Measurements from ENCODE around the gene LRSAM1. TPM values are rescaled to one million over a fixed set of nuclear protein-coding genes. Genes with fewer than 3 reads are reported as not detected.

Gene LRSAM1
- total and polyA plus RNA-seq, 9 of the 15 experiments (the other 6 are each of a cell fraction or from before 2014, with no cell fraction given) = 0.07 to 16.2 (median 4.7) TPM

DNA sequence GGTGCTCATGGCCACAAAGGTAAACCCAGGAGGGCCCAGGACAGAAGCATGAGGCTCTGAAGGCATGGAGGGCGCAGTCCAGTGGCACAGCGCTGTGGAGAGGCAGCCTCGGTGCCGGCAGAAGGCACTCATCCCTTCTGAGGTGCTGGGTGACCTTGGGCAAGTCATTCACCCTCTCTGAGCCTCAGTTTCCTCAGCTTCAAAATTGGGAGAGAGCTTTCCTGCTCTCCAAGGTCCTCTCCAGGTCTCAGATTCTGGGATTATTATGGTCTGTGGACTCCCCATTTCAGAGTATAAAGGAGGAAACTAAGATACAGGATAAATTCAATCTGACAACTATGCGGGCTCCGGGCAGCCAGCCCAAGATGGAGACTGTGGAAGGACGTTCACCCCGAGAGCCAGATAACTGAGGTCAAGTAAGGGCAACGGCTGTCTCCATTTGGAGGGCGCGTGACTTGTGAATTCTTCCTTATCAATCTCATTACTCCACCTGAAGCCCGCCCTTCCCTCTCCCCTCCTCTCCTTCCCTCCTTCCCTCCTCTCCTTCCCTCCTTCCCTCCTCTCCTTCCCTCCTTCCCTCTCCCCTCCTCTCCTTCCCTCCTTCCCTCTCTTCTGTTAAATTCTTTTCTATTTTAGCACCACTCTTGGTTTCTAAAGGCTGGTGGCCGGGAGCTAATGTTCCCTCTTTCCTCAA lies 58.1 kb downstream of the LRSAM1 start (continued):
- TF ChIP-seq ZNF408 (CRISPR knock-in tag; IDR thresholded peaks at IDR 0.05; ENCODE audit: low read depth) (no peak), ZC3H11A (IDR thresholded peaks at IDR 0.05; ENCODE audit: low read depth, low read length) (no peak), POLR2AphosphoS5 (IDR thresholded peaks at IDR 0.05; ENCODE audit: control insufficient read depth, insufficient read depth, low read depth, low read length) (no peak), MCM5 (IDR thresholded peaks at IDR 0.05; ENCODE audit: low read depth) (no peak), ESRRB (CRISPR knock-in tag; IDR thresholded peaks at IDR 0.05; ENCODE audit: borderline replicate concordance) (no peak), PURB (CRISPR knock-in tag; IDR thresholded peaks at IDR 0.05; ENCODE audit: low read depth) (no peak), DDX20 (tag; IDR thresholded peaks at IDR 0.05; ENCODE audit: low read depth) (0 out of 2 replicates have a peak, but pooled peaks have one; percentile 51), YY1 (IDR thresholded peaks at IDR 0.05; ENCODE audit: borderline replicate concordance in 1 of 3, control insufficient read depth in 1 of 3, extremely low read depth in 1 of 3, insufficient read depth in 3 of 3, insufficient read length in 1 of 3, insufficient replicate concordance in 2 of 3, low read depth in 1 of 3, low read length in 2 of 3) (peak in 2 of 3 experiments; percentile 29 to 43), SAFB2 (IDR thresholded peaks at IDR 0.05; ENCODE audit: borderline replicate concordance, low read depth, low read length, severe bottlenecking) (no peak), SRSF9 (IDR thresholded peaks at IDR 0.05; ENCODE audit: borderline replicate concordance, low read depth, low read length) (no peak), TAF7 (tag; IDR thresholded peaks at IDR 0.05) (no peak), HDAC6 (IDR thresholded peaks at IDR 0.05; ENCODE audit: low read depth, low read length) (no peak), ZZZ3 (IDR thresholded peaks at IDR 0.05) (no peak), RAD51 (IDR thresholded peaks at IDR 0.05; ENCODE audit: borderline replicate concordance, low read depth) (peak; percentile 46), ZNF232 (CRISPR knock-in tag; IDR thresholded peaks at IDR 0.05) (no peak), HNRNPLL (IDR thresholded peaks at IDR 0.05; ENCODE audit: low read depth, low read length, poor library complexity, severe bottlenecking) (no peak), ZNF785 (CRISPR knock-in tag; IDR thresholded peaks at IDR 0.05) (no peak)
- TF ChIP-seq, protein P1, sequence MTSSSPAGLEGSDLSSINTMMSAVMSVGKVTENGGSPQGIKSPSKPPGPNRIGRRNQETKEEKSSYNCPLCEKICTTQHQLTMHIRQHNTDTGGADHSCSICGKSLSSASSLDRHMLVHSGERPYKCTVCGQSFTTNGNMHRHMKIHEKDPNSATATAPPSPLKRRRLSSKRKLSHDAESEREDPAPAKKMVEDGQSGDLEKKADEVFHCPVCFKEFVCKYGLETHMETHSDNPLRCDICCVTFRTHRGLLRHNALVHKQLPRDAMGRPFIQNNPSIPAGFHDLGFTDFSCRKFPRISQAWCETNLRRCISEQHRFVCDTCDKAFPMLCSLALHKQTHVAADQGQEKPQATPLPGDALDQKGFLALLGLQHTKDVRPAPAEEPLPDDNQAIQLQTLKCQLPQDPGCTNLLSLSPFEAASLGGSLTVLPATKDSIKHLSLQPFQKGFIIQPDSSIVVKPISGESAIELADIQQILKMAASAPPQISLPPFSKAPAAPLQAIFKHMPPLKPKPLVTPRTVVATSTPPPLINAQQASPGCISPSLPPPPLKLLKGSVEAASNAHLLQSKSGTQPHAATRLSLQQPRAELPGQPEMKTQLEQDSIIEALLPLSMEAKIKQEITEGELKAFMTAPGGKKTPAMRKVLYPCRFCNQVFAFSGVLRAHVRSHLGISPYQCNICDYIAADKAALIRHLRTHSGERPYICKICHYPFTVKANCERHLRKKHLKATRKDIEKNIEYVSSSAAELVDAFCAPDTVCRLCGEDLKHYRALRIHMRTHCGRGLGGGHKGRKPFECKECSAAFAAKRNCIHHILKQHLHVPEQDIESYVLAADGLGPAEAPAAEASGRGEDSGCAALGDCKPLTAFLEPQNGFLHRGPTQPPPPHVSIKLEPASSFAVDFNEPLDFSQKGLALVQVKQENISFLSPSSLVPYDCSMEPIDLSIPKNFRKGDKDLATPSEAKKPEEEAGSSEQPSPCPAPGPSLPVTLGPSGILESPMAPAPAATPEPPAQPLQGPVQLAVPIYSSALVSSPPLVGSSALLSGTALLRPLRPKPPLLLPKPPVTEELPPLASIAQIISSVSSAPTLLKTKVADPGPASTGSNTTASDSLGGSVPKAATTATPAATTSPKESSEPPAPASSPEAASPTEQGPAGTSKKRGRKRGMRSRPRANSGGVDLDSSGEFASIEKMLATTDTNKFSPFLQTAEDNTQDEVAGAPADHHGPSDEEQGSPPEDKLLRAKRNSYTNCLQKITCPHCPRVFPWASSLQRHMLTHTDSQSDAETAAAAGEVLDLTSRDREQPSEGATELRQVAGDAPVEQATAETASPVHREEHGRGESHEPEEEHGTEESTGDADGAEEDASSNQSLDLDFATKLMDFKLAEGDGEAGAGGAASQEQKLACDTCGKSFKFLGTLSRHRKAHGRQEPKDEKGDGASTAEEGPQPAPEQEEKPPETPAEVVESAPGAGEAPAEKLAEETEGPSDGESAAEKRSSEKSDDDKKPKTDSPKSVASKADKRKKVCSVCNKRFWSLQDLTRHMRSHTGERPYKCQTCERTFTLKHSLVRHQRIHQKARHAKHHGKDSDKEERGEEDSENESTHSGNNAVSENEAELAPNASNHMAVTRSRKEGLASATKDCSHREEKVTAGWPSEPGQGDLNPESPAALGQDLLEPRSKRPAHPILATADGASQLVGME (CRISPR knock-in tag; IDR thresholded peaks at IDR 0.05) = no peak

All from K562 (cell line).